WTC11 (cell line): Measurements from ENCODE around the gene PADI1.

Experiments
- CREM ChIP-seq: sonication (generic); formaldehyde crosslinking; IDR thresholded peaks from 2 replicates; pipeline ENCODE4 v1.8.1; 2022; ENCODE audit warnings: mild to moderate bottlenecking, missing genetic modification reagents, moderate library complexity
- SMAD4 ChIP-seq: sonication (generic); formaldehyde crosslinking; IDR thresholded peaks from 2 replicates; pipeline ENCODE4 v1.8.0; 2022; ENCODE audit warnings: mild to moderate bottlenecking, missing genetic modification reagents
- TF ChIP-seq, protein P1 (sequence below): sonication (generic); formaldehyde crosslinking; IDR thresholded peaks from 2 replicates; pipeline ENCODE4 v1.8.1; 2023; ENCODE audit warnings: mild to moderate bottlenecking, missing genetic modification reagents, moderate library complexity
- TF ChIP-seq, protein P2 (sequence below): fragments of 200-600 bp; IDR thresholded peaks from 2 replicates; pipeline ENCODE4 v1.8.0; 2022; ENCODE audit warnings: antibody characterized with exemption
- TF ChIP-seq, protein P3 (sequence below): sonication (generic); formaldehyde crosslinking; IDR thresholded peaks from 2 replicates; pipeline ENCODE4 v1.8.1; 2023; ENCODE audit warnings: mild to moderate bottlenecking, missing genetic modification reagents, moderate library complexity

DNA sequence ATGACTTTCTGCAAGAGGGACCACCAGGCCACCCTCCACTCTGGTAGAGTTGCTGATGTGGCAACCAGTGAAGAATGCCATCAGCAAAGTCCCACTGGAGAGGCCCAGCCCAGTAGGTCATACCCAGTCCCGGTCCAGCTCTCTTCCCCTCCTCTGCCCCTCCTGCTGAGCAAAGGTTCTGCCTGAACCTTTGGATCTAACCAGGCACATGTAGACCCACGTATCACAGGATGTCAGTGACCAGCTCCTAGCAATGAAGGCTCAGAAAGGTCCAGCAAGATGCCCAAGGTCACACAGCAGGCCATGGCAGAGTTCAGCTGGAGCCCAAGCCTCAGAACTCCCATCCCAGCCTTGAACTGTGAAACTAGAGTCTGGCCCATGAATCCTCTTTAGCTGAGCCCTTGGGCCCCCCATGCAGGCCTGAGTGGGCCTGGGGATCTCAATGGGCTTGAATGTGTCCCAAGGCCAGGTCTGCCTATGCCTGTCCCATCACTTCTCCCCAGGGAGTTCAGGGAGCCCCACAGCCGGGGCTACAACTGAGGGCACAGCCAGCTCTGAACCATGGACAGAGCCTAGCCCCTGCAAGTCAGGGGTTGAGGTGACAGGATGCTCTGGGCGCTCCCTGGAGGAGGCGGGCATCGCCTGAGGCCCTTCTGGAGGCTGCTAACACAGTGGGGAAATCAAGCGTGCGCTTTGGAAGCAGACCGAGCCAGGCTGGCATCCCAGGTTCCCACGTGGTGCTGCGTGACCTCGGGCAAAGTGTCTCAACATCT lies 21.4 kb upstream of the PADI1 start:
- no peak for TF ChIP-seq CREM (CRISPR knock-in tag)
- TF ChIP-seq, protein P1, sequence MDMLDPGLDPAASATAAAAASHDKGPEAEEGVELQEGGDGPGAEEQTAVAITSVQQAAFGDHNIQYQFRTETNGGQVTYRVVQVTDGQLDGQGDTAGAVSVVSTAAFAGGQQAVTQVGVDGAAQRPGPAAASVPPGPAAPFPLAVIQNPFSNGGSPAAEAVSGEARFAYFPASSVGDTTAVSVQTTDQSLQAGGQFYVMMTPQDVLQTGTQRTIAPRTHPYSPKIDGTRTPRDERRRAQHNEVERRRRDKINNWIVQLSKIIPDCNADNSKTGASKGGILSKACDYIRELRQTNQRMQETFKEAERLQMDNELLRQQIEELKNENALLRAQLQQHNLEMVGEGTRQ (CRISPR knock-in tag) = no peak
- TF ChIP-seq, protein P2, sequence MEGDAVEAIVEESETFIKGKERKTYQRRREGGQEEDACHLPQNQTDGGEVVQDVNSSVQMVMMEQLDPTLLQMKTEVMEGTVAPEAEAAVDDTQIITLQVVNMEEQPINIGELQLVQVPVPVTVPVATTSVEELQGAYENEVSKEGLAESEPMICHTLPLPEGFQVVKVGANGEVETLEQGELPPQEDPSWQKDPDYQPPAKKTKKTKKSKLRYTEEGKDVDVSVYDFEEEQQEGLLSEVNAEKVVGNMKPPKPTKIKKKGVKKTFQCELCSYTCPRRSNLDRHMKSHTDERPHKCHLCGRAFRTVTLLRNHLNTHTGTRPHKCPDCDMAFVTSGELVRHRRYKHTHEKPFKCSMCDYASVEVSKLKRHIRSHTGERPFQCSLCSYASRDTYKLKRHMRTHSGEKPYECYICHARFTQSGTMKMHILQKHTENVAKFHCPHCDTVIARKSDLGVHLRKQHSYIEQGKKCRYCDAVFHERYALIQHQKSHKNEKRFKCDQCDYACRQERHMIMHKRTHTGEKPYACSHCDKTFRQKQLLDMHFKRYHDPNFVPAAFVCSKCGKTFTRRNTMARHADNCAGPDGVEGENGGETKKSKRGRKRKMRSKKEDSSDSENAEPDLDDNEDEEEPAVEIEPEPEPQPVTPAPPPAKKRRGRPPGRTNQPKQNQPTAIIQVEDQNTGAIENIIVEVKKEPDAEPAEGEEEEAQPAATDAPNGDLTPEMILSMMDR = no peak
- no peak for TF ChIP-seq SMAD4
- TF ChIP-seq, protein P3, sequence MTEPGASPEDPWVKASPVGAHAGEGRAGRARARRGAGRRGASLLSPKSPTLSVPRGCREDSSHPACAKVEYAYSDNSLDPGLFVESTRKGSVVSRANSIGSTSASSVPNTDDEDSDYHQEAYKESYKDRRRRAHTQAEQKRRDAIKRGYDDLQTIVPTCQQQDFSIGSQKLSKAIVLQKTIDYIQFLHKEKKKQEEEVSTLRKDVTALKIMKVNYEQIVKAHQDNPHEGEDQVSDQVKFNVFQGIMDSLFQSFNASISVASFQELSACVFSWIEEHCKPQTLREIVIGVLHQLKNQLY (CRISPR knock-in tag) = no peak
